ENCODE results near the gene CHIT1.

CHIT1 gene

GRCh38 chr1:203174324-203174985 lies 55.0 kb downstream of the CHIT1 start:
- no peak for TF ChIP-seq POLR2A (IDR thresholded peaks at IDR 0.05; ENCODE audit: low read length)
- TF ChIP-seq GATA1 (IDR thresholded peaks at IDR 0.05; ENCODE audit: low read depth, low read length) = no peak
- no peak for DNase-seq

GRCh38 chr1:203173566-203173965 lies 55.9 kb downstream of the CHIT1 start:
- DNase-seq = no peak
- TF ChIP-seq POLR2A (IDR thresholded peaks at IDR 0.05; ENCODE audit: low read length) (no peak), GATA1 (IDR thresholded peaks at IDR 0.05; ENCODE audit: low read depth, low read length) (no peak)

GRCh38 chr1:203173011-203173555 lies 56.4 kb downstream of the CHIT1 start:
- TF ChIP-seq GATA1 (IDR thresholded peaks at IDR 0.05; ENCODE audit: low read depth, low read length) (no peak), POLR2A (IDR thresholded peaks at IDR 0.05; ENCODE audit: low read length) (no peak)

GRCh38 chr1:203172184-203173010 lies 57.1 kb downstream of the CHIT1 start:
- peak; percentile 40 to 74 for DNase-seq
- TF ChIP-seq POLR2A (IDR thresholded peaks at IDR 0.05; ENCODE audit: low read length) (no peak), GATA1 (IDR thresholded peaks at IDR 0.05; ENCODE audit: low read depth, low read length) (no peak)

More at GRCh38 chr1:203173011-203173555, 56.4 kb downstream of the CHIT1 start:
- DNase-seq = no peak

GRCh38 chr1:203171341-203172183 lies 57.9 kb downstream of the CHIT1 start:
- no peak for DNase-seq

GRCh38 chr1:203170625-203171330 lies 58.7 kb downstream of the CHIT1 start:
- TF ChIP-seq POLR2A (IDR thresholded peaks at IDR 0.05; ENCODE audit: low read length) (no peak), GATA1 (IDR thresholded peaks at IDR 0.05; ENCODE audit: low read depth, low read length) (no peak)
- no peak for DNase-seq

More at GRCh38 chr1:203171341-203172183, 57.9 kb downstream of the CHIT1 start:
- TF ChIP-seq GATA1 (IDR thresholded peaks at IDR 0.05; ENCODE audit: low read depth, low read length) (no peak), POLR2A (IDR thresholded peaks at IDR 0.05; ENCODE audit: low read length) (no peak)

GRCh38 chr1:203169770-203170520 lies 59.5 kb downstream of the CHIT1 start:
- DNase-seq = no peak
- no peak for TF ChIP-seq POLR2A (IDR thresholded peaks at IDR 0.05; ENCODE audit: low read length)
- TF ChIP-seq GATA1 (IDR thresholded peaks at IDR 0.05; ENCODE audit: low read depth, low read length) = no peak

- DNase-seq = no peak
- TF ChIP-seq POLR2A (IDR thresholded peaks at IDR 0.05; ENCODE audit: low read length) (no peak), GATA1 (IDR thresholded peaks at IDR 0.05; ENCODE audit: low read depth, low read length) (no peak)
Observed at GRCh38 chr1:203168991-203169390, 60.5 kb downstream of the CHIT1 start.

GRCh38 chr1:203168256-203168786 lies 61.2 kb downstream of the CHIT1 start:
- TF ChIP-seq POLR2A (IDR thresholded peaks at IDR 0.05; ENCODE audit: low read length) (no peak), GATA1 (IDR thresholded peaks at IDR 0.05; ENCODE audit: low read depth, low read length) (no peak)
- no peak for DNase-seq

GRCh38 chr1:203167913-203168200 lies 61.6 kb downstream of the CHIT1 start:
- TF ChIP-seq GATA1 (IDR thresholded peaks at IDR 0.05; ENCODE audit: low read depth, low read length) = no peak
- TF ChIP-seq POLR2A (IDR thresholded peaks at IDR 0.05; ENCODE audit: low read length) = no peak
- no peak for DNase-seq

- TF ChIP-seq POLR2A (IDR thresholded peaks at IDR 0.05; ENCODE audit: low read length) (no peak), GATA1 (IDR thresholded peaks at IDR 0.05; ENCODE audit: low read depth, low read length) (no peak)
- no peak for DNase-seq
Observed at GRCh38 chr1:203167026-203167912, 62.2 kb downstream of the CHIT1 start.
